Suprapubic skin (tissue), 3 donors: Measurements from ENCODE around the gene MYO18A.

ENCODE experiments used
- POLR2A ChIP-seq, 2 donors: fragments of 450-650 bp; IDR thresholded peaks; one replicate each; pipeline ENCODE4 v1.6.1; 2017; ENCODE audit warnings: antibody characterized with exemption in 2 of 2, mild to moderate bottlenecking in 2 of 2, moderate library complexity in 2 of 2
- TF ChIP-seq, protein P1 (sequence below), 2 donors: fragments of 200-600 bp in 1 of 2; fragments of 450-650 bp in 1 of 2; sonication (generic) in 1 of 2; IDR thresholded peaks; one replicate each; pipeline ENCODE4 v1.5.1; 2016 to 2019; ENCODE audit warnings: antibody characterized with exemption in 2 of 2, mild to moderate bottlenecking in 1 of 2, moderate library complexity in 1 of 2

- TF ChIP-seq, protein P1, sequence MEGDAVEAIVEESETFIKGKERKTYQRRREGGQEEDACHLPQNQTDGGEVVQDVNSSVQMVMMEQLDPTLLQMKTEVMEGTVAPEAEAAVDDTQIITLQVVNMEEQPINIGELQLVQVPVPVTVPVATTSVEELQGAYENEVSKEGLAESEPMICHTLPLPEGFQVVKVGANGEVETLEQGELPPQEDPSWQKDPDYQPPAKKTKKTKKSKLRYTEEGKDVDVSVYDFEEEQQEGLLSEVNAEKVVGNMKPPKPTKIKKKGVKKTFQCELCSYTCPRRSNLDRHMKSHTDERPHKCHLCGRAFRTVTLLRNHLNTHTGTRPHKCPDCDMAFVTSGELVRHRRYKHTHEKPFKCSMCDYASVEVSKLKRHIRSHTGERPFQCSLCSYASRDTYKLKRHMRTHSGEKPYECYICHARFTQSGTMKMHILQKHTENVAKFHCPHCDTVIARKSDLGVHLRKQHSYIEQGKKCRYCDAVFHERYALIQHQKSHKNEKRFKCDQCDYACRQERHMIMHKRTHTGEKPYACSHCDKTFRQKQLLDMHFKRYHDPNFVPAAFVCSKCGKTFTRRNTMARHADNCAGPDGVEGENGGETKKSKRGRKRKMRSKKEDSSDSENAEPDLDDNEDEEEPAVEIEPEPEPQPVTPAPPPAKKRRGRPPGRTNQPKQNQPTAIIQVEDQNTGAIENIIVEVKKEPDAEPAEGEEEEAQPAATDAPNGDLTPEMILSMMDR (IDR thresholded peaks at IDR 0.05) = no peak
- no peak for TF ChIP-seq POLR2A (IDR thresholded peaks at IDR 0.05)
These were observed 78.2 kb downstream of the MYO18A start for GRCh38 chr17:29102046-29102445.
